Small intestine (tissue), 7 donors: ENCODE measurements around the gene RAC3. TPM values are rescaled to one million over a fixed set of nuclear protein-coding genes. Genes with fewer than 3 reads are reported as not detected.

ENCODE experiments used
- DNase-seq, 2 donors: peaks; one replicate each; pipeline versions ENCODE4 v3.0.0 to v3.0.0-alpha.2; 2013
- FAIRE-seq: peaks from 2 replicates; lab custom pipeline; 2012; peaks lifted over from hg19 to GRCh38; lab: Jason Lieb, UNC
- H3K27ac ChIP-seq, 3 donors: one replicate each; pipeline ENCODE4 v1.5.1; 2013; ENCODE audit warnings: low read length in 2 of 3, mild to moderate bottlenecking in 2 of 3, control low read depth in 1 of 3, inconsistent platforms in 1 of 3, low read depth in 1 of 3, moderate library complexity in 1 of 3
- H3K27me3 ChIP-seq, 3 donors: one replicate each; pipeline ENCODE4 v1.6.1; 2013; ENCODE audit warnings: low read length in 3 of 3, inconsistent platforms in 1 of 3; ENCODE audit not compliant: control insufficient read depth in 3 of 3, insufficient read depth in 3 of 3
- H3K36me3 ChIP-seq, 3 donors: one replicate each; pipeline ENCODE4 v1.6.1; 2013; ENCODE audit warnings: low read length in 3 of 3, inconsistent platforms in 1 of 3, low read depth in 1 of 3, mild to moderate bottlenecking in 1 of 3, moderate library complexity in 1 of 3; ENCODE audit not compliant: control insufficient read depth in 3 of 3, insufficient read depth in 2 of 3
- H3K4me1 ChIP-seq, 3 donors: one replicate each; pipeline ENCODE4 v1.6.1; 2013; ENCODE audit warnings: low read length in 2 of 3, inconsistent platforms in 1 of 3, low read depth in 1 of 3, mild to moderate bottlenecking in 1 of 3, moderate library complexity in 1 of 3; ENCODE audit not compliant: control insufficient read depth in 3 of 3, insufficient read depth in 2 of 3
- H3K4me3 ChIP-seq, 3 donors: one replicate each; pipeline ENCODE4 v1.5.1; 2013; ENCODE audit warnings: low read length in 3 of 3, control low read depth in 1 of 3, inconsistent platforms in 1 of 3, low read depth in 1 of 3, mild to moderate bottlenecking in 1 of 3, moderate library complexity in 1 of 3
- H3K9me3 ChIP-seq, 2 donors: one replicate each; pipeline ENCODE4 v1.6.1; 2013; ENCODE audit warnings: low read depth in 1 of 2, low read length in 1 of 2; ENCODE audit not compliant: control insufficient read depth in 2 of 2, insufficient read depth in 1 of 2
- WGBS, 3 donors: extraction: QIAGEN DNeasy Blood & Tissue Kit; methylation state at CpG; one replicate each; pipeline ENCODE4 v1.1.7; 2013; 5-methylcytosine and 5-hydroxymethylcytosine counted together
- polyA plus RNA-seq, 4 donors: library from polyadenylated mRNA; stranded (reverse) in 3 of 4; unstranded in 1 of 4; fragments of 200-250 nt in 3 of 4; fragments of 120-200 nt in 1 of 4; gene quantifications; one replicate each; pipeline versions ENCODE4 v1.2.1 to v1.2.3, GENCODE V29; 2013
- donor health status: healthy with polysubstance abuse.
- donor health status: control.
- donor health status: control.
- donor health status: Bipolar disorder and iron deficiency.
- donor health status: healthy.

The RAC3 gene
- polyA plus RNA-seq, 4 donors = 0.81 to 11.2 (median 4.4) TPM

DNA sequence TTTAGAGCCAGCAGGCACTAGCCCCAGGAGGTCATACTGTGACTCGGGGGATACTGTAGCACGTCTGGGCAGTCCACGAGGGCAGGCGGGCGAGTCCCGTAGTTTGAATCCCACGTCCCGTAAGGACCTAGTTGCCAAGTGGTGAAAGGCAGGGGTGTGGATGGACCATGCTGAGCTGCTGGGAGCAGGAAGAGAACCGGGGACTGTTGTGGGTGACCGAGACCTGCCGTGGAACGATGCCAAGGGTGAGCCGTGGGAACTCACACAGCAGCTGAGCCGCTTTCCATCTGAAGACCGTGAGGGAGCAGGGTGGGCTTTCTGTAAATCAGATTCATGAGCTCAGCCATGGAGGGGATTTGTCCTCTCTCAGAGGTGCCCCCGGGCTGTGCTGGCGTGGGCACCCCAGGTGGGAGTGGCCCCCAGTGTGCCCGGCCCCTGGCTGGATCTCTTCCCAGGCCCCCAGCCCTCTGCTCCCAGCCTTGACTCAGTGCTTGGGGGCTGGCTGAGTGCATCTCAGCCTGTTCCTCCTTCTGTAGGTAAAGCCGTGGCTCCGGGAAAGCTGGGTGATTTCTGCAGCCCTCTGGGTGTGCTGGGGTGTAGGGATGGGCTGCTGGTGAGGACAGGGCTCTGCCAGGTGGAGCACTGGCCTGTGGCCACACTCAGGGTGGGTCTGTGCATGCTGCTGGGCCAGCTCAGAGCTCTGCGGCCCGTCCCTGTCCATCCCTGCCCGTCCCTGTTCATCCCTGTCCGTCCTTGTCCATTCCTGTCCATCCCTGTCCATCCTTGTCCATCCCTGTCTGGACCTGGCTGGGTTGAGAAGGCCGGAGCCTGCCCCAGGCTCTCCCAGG is 40.4 kb upstream of the RAC3 start:
- no peak overlapping the region for H3K4me3 ChIP-seq

DNA sequence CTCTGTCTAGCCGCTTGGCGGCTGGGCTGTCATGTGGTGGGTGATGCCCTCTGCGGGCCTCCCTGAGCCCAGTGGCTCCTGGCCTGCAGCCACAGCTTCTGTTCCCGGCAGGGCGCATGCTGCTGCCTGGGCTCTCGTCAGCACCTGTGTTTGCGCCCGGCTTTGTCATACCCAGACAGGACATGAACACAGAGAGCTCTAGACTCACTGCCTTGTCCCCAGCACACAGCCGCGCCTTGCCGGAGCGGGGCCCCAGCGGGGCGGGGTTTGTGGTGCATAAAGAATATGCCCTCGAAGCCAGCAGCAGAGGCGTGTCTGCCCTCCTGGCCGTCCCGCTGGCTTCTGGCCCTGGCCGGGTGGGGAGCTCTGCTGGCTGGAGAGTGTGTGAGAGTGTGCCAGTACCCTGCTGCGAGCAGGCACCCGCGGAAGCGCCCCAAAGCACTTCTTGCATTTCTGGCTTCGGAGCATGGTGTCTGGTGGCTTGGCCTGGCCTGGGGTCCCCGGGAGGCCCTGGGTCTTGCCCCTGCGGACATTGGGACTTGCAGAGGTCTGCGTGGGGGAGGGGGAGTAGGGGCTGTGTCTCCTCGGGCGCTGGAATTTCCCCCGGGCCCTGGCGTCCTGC is 39.7 kb upstream of the RAC3 start:
- peaks cover 0 to 74% (median 0%) of the 10 kb centered on the region in 3 donors for H3K36me3 ChIP-seq
- H3K4me3 ChIP-seq = no peak overlapping the region
- H3K27me3 ChIP-seq = no peaks in the 10 kb centered on the region
- 19 to 45% (median 22%) methylated on average over 29 to 31 of the region's 31 CpGs for WGBS, 3 donors
- DNase-seq (peak; percentile 84 to 94), FAIRE-seq (no peak)
- H3K9me3 ChIP-seq = peaks cover 0 to 5% of the 10 kb centered on the region in 2 donors
- peak overlapping the region; percentile 26 to 86 (median 38) for H3K27ac ChIP-seq
- peaks cover 0 to 20% (median 4%) of the 10 kb centered on the region in 3 donors for H3K4me1 ChIP-seq

More for the DNA sequence above, 40.4 kb upstream of the RAC3 start:
- Histone ChIP-seq H3K4me1 (peaks cover 0 to 20% (median 4%) of the 10 kb centered on the region in 3 donors), H3K27ac (peak overlapping the region; percentile 26 to 86 (median 38)), H3K27me3 (no peaks in the 10 kb centered on the region), H3K36me3 (peaks cover 0 to 74% (median 0%) of the 10 kb centered on the region in 3 donors), H3K9me3 (peaks cover 0 to 5% of the 10 kb centered on the region in 2 donors)
- no peak for FAIRE-seq
- 31 to 70% (median 51%) methylated on average over 25 of the region's 25 CpGs for WGBS, 3 donors
- no peak for DNase-seq

DNA sequence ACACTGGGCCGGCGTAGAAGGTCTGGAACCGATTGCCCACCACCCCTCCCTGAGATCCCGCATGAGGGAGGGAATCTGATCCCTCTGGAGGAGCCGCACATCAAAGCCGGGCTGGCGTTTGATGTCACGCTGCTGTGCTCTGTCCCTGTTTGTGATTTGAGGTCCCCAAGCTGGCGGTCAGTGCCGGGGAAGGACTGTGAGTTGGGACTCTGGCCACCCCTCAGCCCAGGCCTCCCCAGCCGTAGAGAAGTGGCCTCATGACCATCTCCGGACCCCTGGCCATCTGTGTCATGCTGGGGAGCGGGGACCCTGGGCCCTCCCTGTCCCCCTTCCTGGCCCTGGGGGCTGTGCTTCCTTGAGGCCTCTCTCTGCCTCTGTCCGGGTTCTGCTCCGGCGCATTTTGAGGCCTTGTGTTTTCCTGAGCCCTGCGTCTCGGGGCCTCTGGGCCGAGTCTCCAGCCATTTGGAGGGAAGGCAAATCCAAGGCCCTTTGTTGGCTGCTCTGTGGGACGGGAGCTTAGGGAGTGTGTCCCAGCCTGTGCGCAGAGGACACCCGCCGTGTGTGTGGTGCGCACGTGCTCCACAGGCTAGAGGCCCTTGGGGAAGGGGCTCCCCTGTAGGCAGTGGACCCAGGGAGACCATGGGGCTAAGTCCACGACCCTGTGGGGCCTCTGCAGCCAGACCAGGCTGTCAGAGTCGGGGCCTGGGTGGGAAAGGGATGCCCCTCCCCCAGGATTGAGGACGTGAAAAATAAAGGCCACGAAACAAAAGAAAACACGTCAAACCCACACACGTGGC is 39.0 kb upstream of the RAC3 start:
- H3K27ac ChIP-seq = peak overlapping the region in 2 of 3 donors; percentile 8 to 26
- peaks cover 0 to 20% (median 4%) of the 10 kb centered on the region in 3 donors for H3K4me1 ChIP-seq
- DNase-seq (no peak), FAIRE-seq (no peak)
- peaks cover 0 to 5% of the 10 kb centered on the region in 2 donors for H3K9me3 ChIP-seq
- 45 to 70% (median 63%) methylated on average over 31 of the region's 31 CpGs for WGBS, 3 donors
- peaks cover 0 to 71% (median 0%) of the 10 kb centered on the region in 3 donors for H3K36me3 ChIP-seq
- no peak overlapping the region for H3K4me3 ChIP-seq
- no peaks in the 10 kb centered on the region for H3K27me3 ChIP-seq

DNA sequence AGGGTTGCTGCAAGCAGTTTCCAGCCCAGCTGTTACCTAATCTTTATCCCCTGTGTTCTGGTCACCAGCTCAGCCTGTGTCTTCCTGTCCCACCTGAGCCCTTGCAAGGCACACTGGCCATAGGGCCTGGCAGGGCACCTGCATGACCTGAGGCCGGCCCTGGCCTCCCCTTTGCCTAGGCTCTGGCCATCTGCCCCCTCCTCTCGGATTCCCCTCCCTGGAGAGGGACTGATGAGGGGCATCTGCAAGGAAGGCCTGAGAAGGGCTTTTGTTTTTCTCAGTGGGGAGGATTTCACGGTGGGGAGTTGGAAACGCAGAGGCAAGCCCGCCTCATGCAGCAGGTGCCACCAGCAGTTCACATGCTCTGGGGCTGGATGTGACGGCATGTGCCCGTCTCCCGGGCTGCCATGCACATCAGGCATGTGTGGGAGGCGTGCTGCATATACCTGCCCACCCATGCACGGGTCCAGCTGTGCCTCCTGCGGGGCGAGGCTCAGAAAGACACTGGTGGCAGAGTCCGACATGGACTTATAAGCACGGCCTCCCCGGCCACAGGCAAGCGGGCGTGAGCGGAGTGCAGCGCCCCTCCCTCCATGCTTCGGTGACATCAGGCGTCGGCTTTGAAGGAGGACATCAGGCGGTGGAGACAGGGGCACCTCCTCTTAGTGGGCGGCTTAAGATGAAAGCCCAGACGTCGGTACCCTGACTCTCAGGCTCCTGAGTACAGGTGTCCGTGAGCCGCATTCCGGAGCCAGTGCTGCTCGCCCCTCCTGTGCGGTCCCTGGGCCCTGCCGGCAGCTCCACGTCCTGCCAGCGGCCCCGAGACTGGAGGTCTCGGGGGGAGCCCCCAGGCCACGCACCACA is 37.5 kb upstream of the RAC3 start:
- H3K27me3 ChIP-seq = no peaks in the 10 kb centered on the region
- DNase-seq = no peak
- peaks cover 0 to 20% (median 4%) of the 10 kb centered on the region in 3 donors for H3K4me1 ChIP-seq
- H3K4me3 ChIP-seq = no peak overlapping the region
- H3K27ac ChIP-seq = no peak overlapping the region
- peaks cover 0 to 5% of the 10 kb centered on the region in 2 donors for H3K9me3 ChIP-seq
- no peak for FAIRE-seq
- 92 to 93% (median 92%) methylated on average over 37 of the region's 37 CpGs for WGBS, 3 donors
- peaks cover 0 to 70% (median 0%) of the 10 kb centered on the region in 3 donors for H3K36me3 ChIP-seq

DNA sequence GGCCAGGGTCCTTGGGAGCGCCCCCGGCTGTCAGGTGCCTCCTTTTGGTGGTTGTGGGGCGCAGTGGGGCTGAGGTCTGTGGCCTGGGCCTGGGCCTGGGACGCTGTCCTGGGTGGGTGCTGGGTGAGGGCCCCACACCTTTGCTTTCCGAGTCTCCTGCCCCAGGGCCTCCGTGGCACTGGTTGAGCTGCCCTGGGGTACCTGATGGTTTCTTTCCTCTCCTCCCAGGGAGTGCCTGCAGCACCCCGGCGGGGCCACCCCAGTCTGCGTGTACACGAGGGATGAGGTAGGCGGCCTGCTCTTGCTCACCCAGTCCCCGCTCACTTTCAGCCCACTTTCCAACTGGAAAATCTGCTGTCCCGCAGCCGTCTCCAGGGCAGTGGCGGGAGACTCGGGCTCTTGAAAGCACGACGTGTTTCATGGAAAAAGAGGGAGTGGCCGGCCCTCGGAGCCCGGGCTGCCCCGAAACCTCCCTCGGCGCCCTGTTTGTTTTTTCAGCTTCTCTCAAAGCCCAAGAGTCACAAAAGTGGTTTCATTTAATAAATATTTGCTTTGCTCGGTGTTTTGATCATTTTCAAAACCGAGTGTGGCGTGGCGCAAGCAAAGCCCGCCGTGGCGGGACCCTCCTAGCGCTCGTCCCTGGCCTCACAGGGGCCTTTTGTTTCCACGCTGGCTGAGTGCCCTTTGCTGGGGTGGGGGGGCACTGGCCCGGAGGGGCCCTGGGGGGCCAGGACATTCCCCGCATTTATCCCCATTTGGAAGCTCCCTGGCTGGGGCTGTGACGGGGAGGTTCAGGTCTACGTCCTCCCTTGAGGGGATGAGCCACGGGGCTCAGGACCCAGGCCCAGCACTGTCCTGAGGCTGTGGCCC is 36.6 kb upstream of the RAC3 start:
- DNase-seq (no peak), FAIRE-seq (no peak)
- Histone ChIP-seq H3K4me3 (no peak overlapping the region), H3K9me3 (peaks cover 0 to 5% of the 10 kb centered on the region in 2 donors), H3K4me1 (peaks cover 0 to 24% (median 4%) of the 10 kb centered on the region in 3 donors), H3K36me3 (peaks cover 0 to 69% (median 0%) of the 10 kb centered on the region in 3 donors), H3K27ac (no peak overlapping the region), H3K27me3 (no peaks in the 10 kb centered on the region)
- WGBS, 3 donors = 86 to 90% (median 87%) methylated on average over 33 to 39 of the region's 39 CpGs

DNA sequence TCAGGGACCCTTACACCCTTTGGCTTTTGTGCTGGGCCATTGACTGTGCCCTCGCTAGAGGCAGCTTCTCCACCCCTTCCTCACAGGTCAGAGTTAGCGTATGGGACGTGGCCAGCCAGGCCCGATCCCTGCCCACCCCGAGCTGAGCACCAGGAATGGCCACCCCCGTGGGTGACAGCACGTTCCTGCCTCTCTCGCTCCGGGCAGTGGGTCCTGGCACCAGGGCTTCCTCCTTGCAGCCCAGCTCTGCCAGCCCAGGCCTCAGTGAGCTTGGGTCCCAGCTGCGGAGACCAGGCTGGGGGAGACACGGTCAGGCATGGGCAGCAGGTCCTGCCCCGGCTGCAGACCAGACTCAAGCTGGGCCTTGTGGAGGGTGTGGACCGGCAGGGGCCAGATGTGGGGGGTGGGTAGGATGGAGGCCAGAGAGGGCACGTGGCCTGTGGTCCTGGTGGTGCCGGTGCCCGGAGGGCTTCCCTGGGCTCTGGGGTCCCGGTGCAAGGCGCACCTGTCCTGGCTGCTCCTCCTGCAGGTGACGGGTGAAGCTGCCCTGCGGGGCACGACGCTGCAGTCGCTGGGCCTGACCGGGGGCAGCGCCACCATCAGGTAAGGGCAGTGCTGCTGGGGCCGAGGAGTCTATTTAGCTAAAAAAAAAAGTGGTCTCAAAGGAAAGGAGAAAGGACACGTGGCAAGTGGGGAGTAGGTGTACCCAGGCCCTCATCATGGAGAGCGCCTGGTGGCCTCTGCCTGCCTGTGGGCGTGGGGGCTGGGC is 35.8 kb upstream of the RAC3 start:
- Histone ChIP-seq H3K27ac (no peak overlapping the region), H3K27me3 (no peaks in the 10 kb centered on the region), H3K4me1 (peaks cover 0 to 32% (median 6%) of the 10 kb centered on the region in 3 donors), H3K9me3 (peaks cover 0 to 2% of the 10 kb centered on the region in 2 donors), H3K4me3 (no peak overlapping the region), H3K36me3 (peaks cover 0 to 65% (median 0%) of the 10 kb centered on the region in 3 donors)
- WGBS, 3 donors = 94 to 97% (median 95%) methylated on average over 28 to 29 of the region's 29 CpGs
- DNase-seq (no peak), FAIRE-seq (no peak)
